Tibial nerve (tissue), 4 donors: ENCODE measurements around the gene SETD2. TPM values are rescaled to one million over a fixed set of nuclear protein-coding genes. Genes with fewer than 3 reads are reported as not detected.
A peak's percentile ranks its signal among the peaks of the same experiment; 100 is the strongest.

ENCODE experiments used
- DNase-seq, 2 donors: peaks; one replicate each; pipeline ENCODE4 v3.0.0-alpha.2; 2019; ENCODE audit warnings: low spot score in 2 of 2
- H3K27ac ChIP-seq, 4 donors: fragments of 200-600 bp; sonication (generic) in 3 of 4; one replicate each; pipeline ENCODE4 v1.5.1; 2017 to 2019; ENCODE audit warnings: mild to moderate bottlenecking in 1 of 4
- H3K27me3 ChIP-seq, 2 donors: fragments of 200-600 bp; sonication (generic) in 1 of 2; one replicate each; pipeline versions ENCODE4 v1.5.1 to v1.6.0; 2017 to 2019
- H3K36me3 ChIP-seq, 3 donors: fragments of 200-600 bp; sonication (generic); one replicate each; pipeline ENCODE4 v1.5.1; 2018 to 2019
- H3K4me1 ChIP-seq, 4 donors: fragments of 200-600 bp; sonication (generic) in 3 of 4; one replicate each; pipeline ENCODE4 v1.5.1; 2017 to 2019
- H3K4me3 ChIP-seq, 4 donors: fragments of 200-600 bp; sonication (generic) in 3 of 4; one replicate each; pipeline ENCODE4 v1.5.1; 2017 to 2019; ENCODE audit warnings: mild to moderate bottlenecking in 1 of 4, moderate library complexity in 1 of 4
- H3K9me3 ChIP-seq, 4 donors: fragments of 200-600 bp; sonication (generic) in 3 of 4; one replicate each; pipeline ENCODE4 v1.5.1; 2017 to 2019
- EP300 ChIP-seq, 2 donors: sonication (generic); formaldehyde crosslinking; IDR thresholded peaks; one replicate each; pipeline ENCODE4 v1.6.1; 2017; ENCODE audit warnings: antibody characterized with exemption in 2 of 2, mild to moderate bottlenecking in 1 of 2
- POLR2A ChIP-seq, 2 donors: fragments of 450-650 bp; IDR thresholded peaks; one replicate each; pipeline ENCODE4 v1.6.1; 2017; ENCODE audit warnings: antibody characterized with exemption in 2 of 2, mild to moderate bottlenecking in 2 of 2, moderate library complexity in 2 of 2
- WGBS, 2 donors: methylation state at CpG; one replicate each; pipeline ENCODE4 v1.1.5; 2018; 5-methylcytosine and 5-hydroxymethylcytosine counted together
- total RNA-seq, 4 donors: library from RNA; depleted of rRNA; stranded (reverse); fragments of >200 nt; gene quantifications; one replicate each; pipeline ENCODE4 v1.1.0, GENCODE V29; 2016
- TF ChIP-seq, protein P1 (sequence below), 5 experiments: fragments of 200-600 bp in 3 of 5; fragments of 450-650 bp in 2 of 5; sonication (generic) in 3 of 5; IDR thresholded peaks; one replicate each; pipeline ENCODE4 v1.5.1; 2016 to 2019; ENCODE audit warnings: antibody characterized with exemption in 5 of 5, mild to moderate bottlenecking in 3 of 5, moderate library complexity in 2 of 5

SETD2 gene
- total RNA-seq, 4 donors from 2014 or later, result 55.5 to 69.6 (median 64.7) TPM

DNA sequence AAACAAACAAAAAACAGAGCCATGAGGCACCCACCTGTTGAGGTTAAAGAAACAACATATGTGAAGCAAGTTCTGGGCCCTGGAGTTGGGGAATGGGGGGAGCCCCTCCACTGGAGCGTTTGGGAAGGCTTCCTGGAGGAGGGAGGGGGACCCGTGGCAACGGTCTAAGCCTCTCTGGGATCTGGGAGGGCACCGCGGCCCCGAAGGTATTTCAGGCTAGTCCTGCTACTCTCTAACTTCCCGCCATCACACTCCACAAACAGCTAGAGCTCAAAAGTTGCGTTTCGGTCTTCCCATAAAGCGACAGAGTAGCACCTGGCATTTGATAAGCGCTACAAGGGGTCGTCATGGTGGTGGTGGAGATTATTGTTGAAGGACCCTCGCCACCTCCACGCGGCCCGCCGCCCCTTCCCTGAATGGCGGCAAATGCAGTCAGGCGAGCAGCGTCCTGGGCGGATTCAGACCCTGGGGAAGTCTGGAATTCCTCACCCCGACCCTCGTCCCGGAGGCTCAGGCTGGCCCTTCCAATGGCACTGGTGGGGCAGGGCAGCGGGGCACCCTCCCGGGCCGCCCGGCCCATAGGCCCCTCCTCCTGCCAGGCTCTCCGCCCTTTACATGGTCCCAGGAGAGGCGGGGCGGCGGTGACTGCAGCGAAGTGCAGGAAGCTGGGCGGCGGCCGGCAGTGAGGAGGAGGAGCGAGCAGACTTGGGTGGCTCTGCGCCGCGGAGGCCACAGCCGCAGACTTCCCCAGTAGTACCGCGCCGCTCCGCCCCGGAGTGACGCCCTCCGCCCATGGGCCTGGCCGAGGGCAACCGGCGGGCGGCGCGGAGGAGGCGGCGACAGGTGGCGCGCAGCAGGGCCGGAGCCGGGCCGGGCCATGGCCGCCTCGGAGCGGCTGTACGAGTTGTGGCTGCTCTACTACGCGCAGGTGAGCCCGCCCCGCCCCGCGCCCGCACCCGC is 184.6 kb downstream of the SETD2 start, which contains the start of gene NBEAL2:
TSS of gene NBEAL2 (plus strand) at position 682 of the 960 bp plus-strand sequence. CDS start at position 878, 196 bp downstream.
- H3K4me1 ChIP-seq, result peaks cover 0 to 62% (median 30%) of the 10 kb centered on the region in 4 donors
- WGBS, 2 donors, result 3% methylated on average over 24 to 25 of the region's 73 CpGs
- DNase-seq, result peak; percentile 87 to 89
- peak within 1 kb of the TSS; percentile 77 to 95 (median 86) for H3K27ac ChIP-seq
- no peaks in the 10 kb centered on the region for H3K36me3 ChIP-seq
- H3K27me3 ChIP-seq, result no peaks in the 10 kb centered on the region
- H3K9me3 ChIP-seq, result no peaks in the 10 kb centered on the region
- TF ChIP-seq, protein P1, sequence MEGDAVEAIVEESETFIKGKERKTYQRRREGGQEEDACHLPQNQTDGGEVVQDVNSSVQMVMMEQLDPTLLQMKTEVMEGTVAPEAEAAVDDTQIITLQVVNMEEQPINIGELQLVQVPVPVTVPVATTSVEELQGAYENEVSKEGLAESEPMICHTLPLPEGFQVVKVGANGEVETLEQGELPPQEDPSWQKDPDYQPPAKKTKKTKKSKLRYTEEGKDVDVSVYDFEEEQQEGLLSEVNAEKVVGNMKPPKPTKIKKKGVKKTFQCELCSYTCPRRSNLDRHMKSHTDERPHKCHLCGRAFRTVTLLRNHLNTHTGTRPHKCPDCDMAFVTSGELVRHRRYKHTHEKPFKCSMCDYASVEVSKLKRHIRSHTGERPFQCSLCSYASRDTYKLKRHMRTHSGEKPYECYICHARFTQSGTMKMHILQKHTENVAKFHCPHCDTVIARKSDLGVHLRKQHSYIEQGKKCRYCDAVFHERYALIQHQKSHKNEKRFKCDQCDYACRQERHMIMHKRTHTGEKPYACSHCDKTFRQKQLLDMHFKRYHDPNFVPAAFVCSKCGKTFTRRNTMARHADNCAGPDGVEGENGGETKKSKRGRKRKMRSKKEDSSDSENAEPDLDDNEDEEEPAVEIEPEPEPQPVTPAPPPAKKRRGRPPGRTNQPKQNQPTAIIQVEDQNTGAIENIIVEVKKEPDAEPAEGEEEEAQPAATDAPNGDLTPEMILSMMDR (IDR thresholded peaks at IDR 0.05), result peak in 3 of 5 experiments; percentile 9 to 42 (median 33)
- peak; percentile 55 to 66 for TF ChIP-seq EP300 (IDR thresholded peaks at IDR 0.05)
- TF ChIP-seq POLR2A (IDR thresholded peaks at IDR 0.05), result peak in 1 of 2 donors; percentile 70
- peak within 1 kb of the TSS; percentile 48 to 79 (median 60) for H3K4me3 ChIP-seq

DNA sequence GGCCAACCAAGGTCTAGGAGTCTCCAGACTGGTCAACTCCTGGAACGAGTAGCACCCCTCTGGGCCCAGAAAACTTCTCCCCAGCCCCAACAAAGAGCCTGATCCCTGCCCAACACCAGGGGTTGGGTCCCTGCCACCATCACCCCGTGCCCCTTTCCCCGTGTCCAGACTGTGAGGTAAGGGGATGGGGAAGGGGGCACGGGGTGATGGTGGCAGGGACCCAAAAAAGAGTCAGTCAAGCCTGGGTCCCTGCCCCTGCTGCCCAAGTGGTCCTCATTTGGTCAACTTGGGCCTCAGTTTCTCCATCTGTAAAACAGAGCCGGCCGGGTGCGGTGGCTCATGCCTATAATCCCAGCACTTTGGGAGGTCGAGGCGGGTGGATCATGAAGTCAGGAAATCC is 185.5 kb downstream of the SETD2 start:
- WGBS, 2 donors, result 88 to 90% methylated on average over 9 of the region's 9 CpGs
- Histone ChIP-seq H3K4me3 (peak overlapping the region in 1 of 4 donors; percentile 79), H3K36me3 (no peaks in the 10 kb centered on the region), H3K9me3 (no peaks in the 10 kb centered on the region), H3K4me1 (peaks cover 0 to 68% (median 34%) of the 10 kb centered on the region in 4 donors), H3K27me3 (no peaks in the 10 kb centered on the region), H3K27ac (peak overlapping the region in 3 of 4 donors; percentile 83 to 95 (median 88))
- DNase-seq, result no peak
- TF ChIP-seq POLR2A (IDR thresholded peaks at IDR 0.05), result no peak

- DNase-seq, result no peak
- Histone ChIP-seq H3K9me3 (no peaks in the 10 kb centered on the region), H3K4me3 (no peak overlapping the region), H3K27ac (peak overlapping the region in 3 of 4 donors; percentile 76 to 95 (median 83)), H3K4me1 (peaks cover 0 to 70% (median 35%) of the 10 kb centered on the region in 4 donors), H3K36me3 (no peaks in the 10 kb centered on the region), H3K27me3 (no peaks in the 10 kb centered on the region)
- TF ChIP-seq EP300 (IDR thresholded peaks at IDR 0.05), result no peak
- no peak for TF ChIP-seq POLR2A (IDR thresholded peaks at IDR 0.05)
- TF ChIP-seq, protein P1 (IDR thresholded peaks at IDR 0.05), result no peak
- 92 to 94% methylated on average over 5 of the region's 5 CpGs for WGBS, 2 donors
These were observed 186.1 kb downstream of the SETD2 start for GRCh38 chr3:46977811-46978195.

GRCh38 chr3:46976326-46977190 is 187.4 kb downstream of the SETD2 start, which contains the start of gene CCDC12:
Gene CCDC12, minus strand, starts transcription at chr3:46976745. Its CDS starts 13 bp downstream, at chr3:46976732.
- 0 to 1% methylated on average over 53 to 64 of the region's 64 CpGs for WGBS, 2 donors
- Histone ChIP-seq H3K4me1 (peaks cover 0 to 77% (median 40%) of the 10 kb centered on the region in 4 donors), H3K27me3 (no peaks in the 10 kb centered on the region), H3K36me3 (no peaks in the 10 kb centered on the region), H3K27ac (peak within 1 kb of the TSS; percentile 87 to 97 (median 95)), H3K4me3 (peak within 1 kb of the TSS; percentile 69 to 93 (median 81)), H3K9me3 (no peaks in the 10 kb centered on the region)
- DNase-seq, result peak; percentile 89 to 98
- TF ChIP-seq, protein P1 (IDR thresholded peaks at IDR 0.05), result peak in 1 of 5 experiments; percentile 40
- peak; percentile 46 to 74 for TF ChIP-seq POLR2A (IDR thresholded peaks at IDR 0.05)
- peak in 1 of 2 donors; percentile 95 for TF ChIP-seq EP300 (IDR thresholded peaks at IDR 0.05)
